Endodermal cell (in vitro differentiated cells): ENCODE results near the gene TSC2. TPM values are rescaled to one million over a fixed set of nuclear protein-coding genes. Genes with fewer than 3 reads are reported as not detected.

ENCODE experiments used
- DNase-seq: peaks from one replicate; pipeline ENCODE4 v3.0.0-alpha.2; 2017
- H3K27ac ChIP-seq: 2 replicates; pipeline ENCODE4 v1.5.1; 2013; ENCODE audit warnings: mild to moderate bottlenecking, low read depth, low read length, moderate library complexity
- H3K27me3 ChIP-seq: 2 replicates; pipeline ENCODE4 v1.6.1; 2013; ENCODE audit warnings: mild to moderate bottlenecking, low read length, moderate library complexity; ENCODE audit not compliant: insufficient read depth, control insufficient read depth, poor library complexity, severe bottlenecking
- H3K36me3 ChIP-seq: 2 replicates; pipeline ENCODE4 v1.7.0; 2013; ENCODE audit warnings: mild to moderate bottlenecking, low read length, moderate library complexity; ENCODE audit not compliant: control insufficient read depth, insufficient read depth
- H3K4me1 ChIP-seq: one replicate; pipeline ENCODE4 v1.7.0; 2013; ENCODE audit warnings: low read length; ENCODE audit not compliant: control insufficient read depth, insufficient read depth
- H3K4me3 ChIP-seq: 2 replicates; pipeline ENCODE4 v1.5.1; 2013; ENCODE audit warnings: mild to moderate bottlenecking, low read length, moderate library complexity
- H3K9ac ChIP-seq: 2 replicates; pipeline ENCODE4 v1.6.1; 2013; ENCODE audit warnings: mild to moderate bottlenecking, low read length, moderate library complexity; ENCODE audit not compliant: poor library complexity, severe bottlenecking; ENCODE audit errors: extremely low read depth
- H3K9me3 ChIP-seq: 2 replicates; pipeline ENCODE4 v1.6.1; 2013; ENCODE audit warnings: mild to moderate bottlenecking, low read length, moderate library complexity; ENCODE audit not compliant: control insufficient read depth
- H3K27ac Mint-ChIP-seq: 2 replicates; pipeline ENCODE4 v1.8.0; 2020; ENCODE audit warnings: mixed read lengths
- H3K27me3 Mint-ChIP-seq: 2 replicates; pipeline ENCODE4 v1.8.0; 2021; ENCODE audit warnings: mild to moderate bottlenecking, mixed read lengths; ENCODE audit not compliant: insufficient read depth
- H3K36me3 Mint-ChIP-seq: 2 replicates; pipeline ENCODE4 v1.8.0; 2020; ENCODE audit warnings: low read depth, mixed read lengths
- H3K4me1 Mint-ChIP-seq: 2 replicates; pipeline ENCODE4 v1.8.0; 2020; ENCODE audit warnings: mixed read lengths
- H3K4me3 Mint-ChIP-seq: 2 replicates; pipeline ENCODE4 v1.8.0; 2020; ENCODE audit warnings: mild to moderate bottlenecking, moderate library complexity, mixed read lengths
- H3K9me3 Mint-ChIP-seq: 2 replicates; pipeline ENCODE4 v1.8.0; 2020; ENCODE audit warnings: mild to moderate bottlenecking, mixed read lengths
- WGBS, 2 experiments: methylation state at CpG; one replicate each; pipeline versions ENCODE4 v1.1.5 to v1.1.7; 2013; ENCODE audit warnings: missing lambda C conversion rate in 2 of 2, mixed read lengths in 1 of 2; ENCODE audit not compliant: insufficient coverage in 1 of 2, insufficient read length in 1 of 2; 5-methylcytosine and 5-hydroxymethylcytosine counted together
- total RNA-seq, 2 donors: library from RNA; stranded (reverse); fragmentation: NEBNext Ultra II Directional in 1 of 2; extraction: Animal tissue kit (Norgen Biotek cat#: 25700) in 1 of 2; gene quantifications; 2 replicates in 1 of 2; 3 replicates in 1 of 2; pipeline ENCODE4 v1.2.1, GENCODE V29; 2021
- TF ChIP-seq, protein P1 (sequence below): fragments of 200-600 bp; sonication (generic); conservative IDR thresholded peaks from 2 replicates; pipeline ENCODE4 v1.5.0; 2021; ENCODE audit warnings: antibody characterized with exemption, mild to moderate bottlenecking

The TSC2 gene
- total RNA-seq, 2 donors from 2014 or later = 166 to 192 TPM

DNA sequence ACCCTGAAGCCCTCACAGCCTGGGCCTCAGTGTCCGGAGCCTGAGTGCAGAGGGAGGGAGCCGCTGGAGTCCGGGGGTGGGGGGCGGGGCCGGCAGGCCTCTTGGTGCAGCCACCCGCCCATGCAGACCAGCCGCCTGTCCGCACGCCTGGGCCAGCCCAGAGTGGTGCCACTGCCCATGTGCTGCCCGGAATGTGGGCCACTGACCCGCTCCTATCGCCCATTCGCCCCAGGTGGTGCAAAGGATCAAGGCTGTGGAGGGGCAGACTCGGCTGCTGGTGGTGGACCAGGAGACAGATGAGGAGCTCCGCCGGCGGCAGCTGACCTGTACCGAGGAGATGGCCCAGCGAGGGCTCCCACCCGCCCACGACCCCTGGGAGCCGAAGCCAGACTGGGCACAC, 18.4 kb upstream of the TSC2 start:
- H3K27ac Mint-ChIP-seq = no peak overlapping the region
- no peak for DNase-seq
- Histone ChIP-seq H3K36me3 (peaks cover 5% of the 10 kb centered on the region), H3K4me1 (peaks cover 3% of the 10 kb centered on the region), H3K27ac (no peak overlapping the region), H3K9ac (no peak overlapping the region), H3K4me3 (no peak overlapping the region), H3K9me3 (no peaks in the 10 kb centered on the region), H3K27me3 (peaks cover 3% of the 10 kb centered on the region)
- TF ChIP-seq, protein P1, sequence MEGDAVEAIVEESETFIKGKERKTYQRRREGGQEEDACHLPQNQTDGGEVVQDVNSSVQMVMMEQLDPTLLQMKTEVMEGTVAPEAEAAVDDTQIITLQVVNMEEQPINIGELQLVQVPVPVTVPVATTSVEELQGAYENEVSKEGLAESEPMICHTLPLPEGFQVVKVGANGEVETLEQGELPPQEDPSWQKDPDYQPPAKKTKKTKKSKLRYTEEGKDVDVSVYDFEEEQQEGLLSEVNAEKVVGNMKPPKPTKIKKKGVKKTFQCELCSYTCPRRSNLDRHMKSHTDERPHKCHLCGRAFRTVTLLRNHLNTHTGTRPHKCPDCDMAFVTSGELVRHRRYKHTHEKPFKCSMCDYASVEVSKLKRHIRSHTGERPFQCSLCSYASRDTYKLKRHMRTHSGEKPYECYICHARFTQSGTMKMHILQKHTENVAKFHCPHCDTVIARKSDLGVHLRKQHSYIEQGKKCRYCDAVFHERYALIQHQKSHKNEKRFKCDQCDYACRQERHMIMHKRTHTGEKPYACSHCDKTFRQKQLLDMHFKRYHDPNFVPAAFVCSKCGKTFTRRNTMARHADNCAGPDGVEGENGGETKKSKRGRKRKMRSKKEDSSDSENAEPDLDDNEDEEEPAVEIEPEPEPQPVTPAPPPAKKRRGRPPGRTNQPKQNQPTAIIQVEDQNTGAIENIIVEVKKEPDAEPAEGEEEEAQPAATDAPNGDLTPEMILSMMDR = no peak
- H3K27me3 Mint-ChIP-seq = peaks cover 23% of the 10 kb centered on the region
- no peaks in the 10 kb centered on the region for H3K9me3 Mint-ChIP-seq
- peaks cover 4% of the 10 kb centered on the region for H3K4me1 Mint-ChIP-seq
- no peaks in the 10 kb centered on the region for H3K36me3 Mint-ChIP-seq
- 93 to 95% methylated on average over 11 to 22 of the region's 22 CpGs for WGBS, 2 experiments
- no peak overlapping the region for H3K4me3 Mint-ChIP-seq

DNA sequence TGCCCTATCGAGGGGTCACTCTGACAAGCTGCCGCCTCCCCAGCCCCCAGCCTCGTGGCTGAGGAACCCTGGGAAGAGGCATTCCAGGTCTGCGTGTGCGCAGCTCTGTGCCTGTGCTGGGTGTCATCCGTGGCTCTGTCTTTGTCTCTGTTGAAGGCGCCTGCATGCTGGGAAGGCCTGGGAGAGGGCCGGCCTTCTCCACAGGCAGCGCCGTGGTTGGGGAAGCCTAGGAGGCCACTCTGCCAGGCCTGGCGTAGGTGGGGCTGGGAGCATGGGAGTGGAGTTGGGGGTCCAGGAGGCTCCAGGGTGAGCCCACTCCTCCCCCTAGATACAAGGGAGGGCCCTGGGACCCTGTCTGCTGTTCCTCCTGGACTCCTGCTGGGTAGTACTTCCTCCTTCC, 17.7 kb upstream of the TSC2 start:
- H3K9me3 Mint-ChIP-seq = no peaks in the 10 kb centered on the region
- H3K27ac Mint-ChIP-seq = no peak overlapping the region
- H3K36me3 Mint-ChIP-seq = no peaks in the 10 kb centered on the region
- Histone ChIP-seq H3K36me3 (peaks cover 5% of the 10 kb centered on the region), H3K9me3 (no peaks in the 10 kb centered on the region), H3K9ac (no peak overlapping the region), H3K4me3 (no peak overlapping the region), H3K27ac (no peak overlapping the region), H3K27me3 (peaks cover 3% of the 10 kb centered on the region), H3K4me1 (peaks cover 3% of the 10 kb centered on the region)
- peaks cover 22% of the 10 kb centered on the region for H3K27me3 Mint-ChIP-seq
- no peak for DNase-seq
- WGBS, 2 experiments = 81 to 93% methylated on average over 8 to 11 of the region's 11 CpGs
- TF ChIP-seq, protein P1 = no peak
- H3K4me3 Mint-ChIP-seq = no peak overlapping the region
- peaks cover 4% of the 10 kb centered on the region for H3K4me1 Mint-ChIP-seq

DNA sequence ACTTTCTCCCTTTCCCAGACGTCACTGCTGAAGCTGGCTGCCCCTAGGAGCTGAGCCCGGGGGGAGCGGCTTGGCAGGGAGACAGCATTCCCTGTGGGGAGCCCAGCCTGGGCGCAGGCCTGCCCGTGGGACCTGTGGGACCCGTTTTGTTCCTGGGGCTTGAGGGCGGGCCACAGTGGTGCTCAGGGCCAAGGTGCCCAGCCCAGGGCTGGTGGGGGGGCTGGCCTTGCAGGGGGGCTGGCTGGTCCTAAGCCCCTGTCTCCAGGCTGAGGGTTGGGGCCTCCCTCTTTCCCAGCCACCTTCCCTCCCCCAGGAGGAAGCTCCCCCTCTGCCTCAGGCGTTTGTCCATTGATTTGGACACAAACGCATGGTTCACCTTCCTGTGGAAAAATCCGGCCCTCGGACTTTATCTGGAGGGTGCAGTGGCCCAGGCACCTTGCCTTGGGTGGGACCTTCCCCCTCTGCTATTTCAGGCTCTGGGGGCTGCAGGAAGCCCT, 16.7 kb upstream of the TSC2 start:
- WGBS, 2 experiments = 93 to 100% methylated on average over 1 to 11 of the region's 11 CpGs
- Histone ChIP-seq H3K9ac (no peak overlapping the region), H3K9me3 (no peaks in the 10 kb centered on the region), H3K27me3 (peaks cover under 1% of the 10 kb centered on the region), H3K27ac (no peak overlapping the region), H3K4me1 (peaks cover 3% of the 10 kb centered on the region), H3K36me3 (peaks cover 5% of the 10 kb centered on the region), H3K4me3 (no peak overlapping the region)
- no peak for DNase-seq
- H3K27ac Mint-ChIP-seq = no peak overlapping the region
- H3K4me1 Mint-ChIP-seq = peaks cover 4% of the 10 kb centered on the region
- no peaks in the 10 kb centered on the region for H3K9me3 Mint-ChIP-seq
- H3K36me3 Mint-ChIP-seq = no peaks in the 10 kb centered on the region
- H3K27me3 Mint-ChIP-seq = peaks cover 15% of the 10 kb centered on the region
- H3K4me3 Mint-ChIP-seq = no peak overlapping the region
- TF ChIP-seq, protein P1 = no peak
